Nephron (organoid): ENCODE data around the gene TFF3.

Source experiments
- H3K27ac Mint-ChIP-seq, 3 experiments: 2 replicates each; pipeline ENCODE4 v1.8.0; 2020; ENCODE audit warnings: mixed read lengths in 3 of 3, mild to moderate bottlenecking in 2 of 3, moderate library complexity in 1 of 3
- H3K27me3 Mint-ChIP-seq: 2 replicates; pipeline ENCODE4 v1.8.0; 2021; ENCODE audit warnings: low read depth, mild to moderate bottlenecking, moderate library complexity, mixed read lengths
- H3K36me3 Mint-ChIP-seq: 2 replicates; pipeline ENCODE4 v1.8.0; 2020; ENCODE audit warnings: low read depth, mixed read lengths
- H3K4me1 Mint-ChIP-seq: 2 replicates; pipeline ENCODE4 v1.8.0; 2020; ENCODE audit warnings: mixed read lengths
- H3K4me3 Mint-ChIP-seq, 3 experiments: 2 replicates each; pipeline ENCODE4 v1.8.0; 2020; ENCODE audit warnings: mild to moderate bottlenecking in 3 of 3, mixed read lengths in 3 of 3, moderate library complexity in 2 of 3
- H3K9me3 Mint-ChIP-seq: 2 replicates; pipeline ENCODE4 v1.8.0; 2020; ENCODE audit warnings: mixed read lengths
- CTCF ChIP-seq, 3 experiments: fragments of 200-600 bp; sonication (generic); IDR thresholded peaks; one replicate each; pipeline ENCODE4 v1.5.0; 2021; ENCODE audit warnings: antibody characterized with exemption in 3 of 3; ENCODE audit not compliant: unreplicated experiment in 3 of 3

TFF3 gene

GRCh38 chr21:42279888-42280287, 35.3 kb downstream of the TFF3 start:
- H3K27me3 Mint-ChIP-seq, result peaks cover 23% of the 10 kb centered on the region
- H3K4me3 Mint-ChIP-seq, result no peak overlapping the region
- H3K4me1 Mint-ChIP-seq, result no peaks in the 10 kb centered on the region
- no peaks in the 10 kb centered on the region for H3K36me3 Mint-ChIP-seq
- TF ChIP-seq CTCF (IDR thresholded peaks at IDR 0.05; ENCODE audit: unreplicated experiment in 3 of 3), result no peak
- H3K9me3 Mint-ChIP-seq, result no peaks in the 10 kb centered on the region
- H3K27ac Mint-ChIP-seq, result no peak overlapping the region

GRCh38 chr21:42279341-42279871, 35.8 kb downstream of the TFF3 start:
- H3K4me1 Mint-ChIP-seq, result no peaks in the 10 kb centered on the region
- TF ChIP-seq CTCF (IDR thresholded peaks at IDR 0.05; ENCODE audit: unreplicated experiment in 3 of 3), result no peak
- no peaks in the 10 kb centered on the region for H3K9me3 Mint-ChIP-seq
- no peaks in the 10 kb centered on the region for H3K36me3 Mint-ChIP-seq
- no peak overlapping the region for H3K27ac Mint-ChIP-seq
- H3K27me3 Mint-ChIP-seq, result peaks cover 26% of the 10 kb centered on the region
- no peak overlapping the region for H3K4me3 Mint-ChIP-seq

- Mint-ChIP-seq H3K27ac (no peak overlapping the region), H3K4me3 (no peak overlapping the region), H3K27me3 (peaks cover 26% of the 10 kb centered on the region), H3K4me1 (no peaks in the 10 kb centered on the region), H3K36me3 (no peaks in the 10 kb centered on the region), H3K9me3 (no peaks in the 10 kb centered on the region)
- no peak for TF ChIP-seq CTCF (IDR thresholded peaks at IDR 0.05; ENCODE audit: unreplicated experiment in 3 of 3)
Measured at GRCh38 chr21:42278451-42279149, 36.6 kb downstream of the TFF3 start.

GRCh38 chr21:42277593-42277992, 37.6 kb downstream of the TFF3 start:
- Mint-ChIP-seq H3K27me3 (peaks cover 26% of the 10 kb centered on the region), H3K9me3 (no peaks in the 10 kb centered on the region), H3K36me3 (no peaks in the 10 kb centered on the region), H3K27ac (no peak overlapping the region), H3K4me1 (no peaks in the 10 kb centered on the region), H3K4me3 (no peak overlapping the region)
- no peak for TF ChIP-seq CTCF (IDR thresholded peaks at IDR 0.05; ENCODE audit: unreplicated experiment in 3 of 3)

GRCh38 chr21:42276526-42277154, 38.6 kb downstream of the TFF3 start:
- Mint-ChIP-seq H3K4me3 (no peak overlapping the region), H3K27me3 (peaks cover 26% of the 10 kb centered on the region), H3K36me3 (no peaks in the 10 kb centered on the region), H3K27ac (peak overlapping the region in 1 of 3 experiments; percentile 75), H3K9me3 (no peaks in the 10 kb centered on the region), H3K4me1 (no peaks in the 10 kb centered on the region)
- no peak for TF ChIP-seq CTCF (IDR thresholded peaks at IDR 0.05; ENCODE audit: unreplicated experiment in 3 of 3)
